SK-N-MC (cell line): ENCODE results near the gene DCBLD1.

Source experiments
- EZH2 ChIP-seq: fragments of 200-600 bp; sonication (generic); IDR thresholded peaks from one replicate; pipeline ENCODE4 v1.6.1; 2017; ENCODE audit warnings: antibody characterized with exemption
- FOXP2 ChIP-seq: optimal IDR thresholded peaks from 2 replicates; pipeline ENCODE3; 2011; ENCODE audit warnings: mild to moderate bottlenecking, moderate library complexity; ENCODE audit not compliant: insufficient read depth; ENCODE audit errors: extremely low read length, control extremely low read depth

GRCh38 chr6:117512056-117512828, 29.8 kb downstream of the DCBLD1 start:
- no peak for TF ChIP-seq FOXP2
- no peak for TF ChIP-seq EZH2
